M059J (cell line): ENCODE results near the gene IL12RB1. TPM values are rescaled to one million over a fixed set of nuclear protein-coding genes. Genes with fewer than 3 reads are reported as not detected.

Source experiments
- DNase-seq: peaks from one replicate; pipeline ENCODE4 v3.0.0-alpha.2; 2012; ENCODE audit warnings: low read depth
- total RNA-seq: library from RNA; depleted of rRNA; stranded (reverse); fragments of >200 nt; shearing (Covaris generic); gene quantifications from 2 replicates; pipeline ENCODE4 v1.2.3, GENCODE V29; 2014; rRNA removed

Gene IL12RB1
- 2.3 and 3.8 TPM in 2 replicates for total RNA-seq

DNA sequence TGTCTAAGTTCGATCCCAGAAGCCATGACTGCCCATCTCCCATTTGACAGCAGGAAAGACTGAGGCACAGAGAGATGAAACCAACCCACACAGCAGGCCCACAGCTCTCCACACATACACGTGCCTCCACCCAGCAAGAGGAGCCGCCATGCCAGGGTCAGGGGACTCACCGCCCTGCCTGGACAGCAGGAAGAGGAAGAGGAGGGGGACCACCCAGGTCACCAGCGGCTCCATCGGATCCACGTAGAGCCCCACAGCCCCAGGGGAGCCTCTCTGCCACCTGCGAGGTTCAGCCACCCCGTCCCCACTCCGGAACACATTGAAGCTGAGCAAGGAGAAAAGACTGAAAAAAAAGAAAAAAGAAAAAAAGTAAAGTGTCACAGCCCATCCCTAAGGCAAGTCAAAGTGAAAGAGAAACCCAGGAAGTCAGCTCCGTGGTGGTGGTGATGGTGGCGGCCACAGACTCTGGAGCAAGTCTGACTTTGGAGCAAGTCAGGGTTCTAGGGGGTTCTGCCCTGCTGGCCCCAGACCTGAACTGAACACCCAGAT is at the start of gene IL12RB1:
Gene IL12RB1 (minus strand): TSS at position 345 of the 549 bp plus-strand sequence. CDS start 111 bp downstream, at position 234.
- DNase-seq, result peak; percentile 57

DNA sequence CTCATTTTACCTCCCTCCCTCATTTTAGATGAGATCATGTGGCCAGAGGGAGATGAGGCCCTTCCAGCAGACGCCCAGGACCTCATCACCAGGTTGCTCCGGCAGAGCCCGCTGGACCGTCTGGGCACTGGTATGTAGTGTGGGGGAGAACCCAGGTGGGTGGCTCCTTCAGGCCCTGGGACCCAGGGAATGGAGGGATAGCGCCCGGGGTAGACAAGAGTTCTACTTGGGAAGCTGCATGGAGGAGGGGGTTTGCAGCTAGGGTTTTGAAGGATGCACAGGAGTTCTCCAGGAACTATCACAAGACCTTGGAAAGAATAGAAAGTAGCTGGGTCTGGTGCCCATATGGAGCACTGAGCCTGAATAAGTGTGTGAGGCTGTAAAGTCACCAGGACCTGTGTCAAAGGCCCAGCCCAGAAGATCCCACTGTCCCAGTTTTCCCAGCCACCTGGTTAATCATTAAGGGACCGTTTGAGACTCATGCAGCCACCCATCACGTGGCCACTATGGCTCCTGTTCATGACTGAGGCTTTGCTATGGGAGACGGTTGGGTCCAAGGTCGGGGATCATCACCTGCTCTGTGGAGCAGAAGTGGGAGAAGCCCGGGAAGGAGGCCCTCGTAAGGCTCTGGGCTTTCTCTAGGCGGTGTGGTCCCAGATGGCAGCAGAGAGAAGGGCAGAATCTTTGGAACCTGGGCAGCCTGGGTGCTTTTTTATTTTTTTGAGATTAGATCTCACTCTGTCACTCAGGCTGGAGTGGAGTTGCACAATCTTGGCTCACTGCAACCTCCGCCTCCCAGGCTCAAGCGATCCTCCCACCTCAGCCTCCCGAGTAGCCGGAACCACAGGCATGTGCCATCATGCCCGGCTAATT is 49.2 kb upstream of the IL12RB1 start:
- DNase-seq, result no peak

DNA sequence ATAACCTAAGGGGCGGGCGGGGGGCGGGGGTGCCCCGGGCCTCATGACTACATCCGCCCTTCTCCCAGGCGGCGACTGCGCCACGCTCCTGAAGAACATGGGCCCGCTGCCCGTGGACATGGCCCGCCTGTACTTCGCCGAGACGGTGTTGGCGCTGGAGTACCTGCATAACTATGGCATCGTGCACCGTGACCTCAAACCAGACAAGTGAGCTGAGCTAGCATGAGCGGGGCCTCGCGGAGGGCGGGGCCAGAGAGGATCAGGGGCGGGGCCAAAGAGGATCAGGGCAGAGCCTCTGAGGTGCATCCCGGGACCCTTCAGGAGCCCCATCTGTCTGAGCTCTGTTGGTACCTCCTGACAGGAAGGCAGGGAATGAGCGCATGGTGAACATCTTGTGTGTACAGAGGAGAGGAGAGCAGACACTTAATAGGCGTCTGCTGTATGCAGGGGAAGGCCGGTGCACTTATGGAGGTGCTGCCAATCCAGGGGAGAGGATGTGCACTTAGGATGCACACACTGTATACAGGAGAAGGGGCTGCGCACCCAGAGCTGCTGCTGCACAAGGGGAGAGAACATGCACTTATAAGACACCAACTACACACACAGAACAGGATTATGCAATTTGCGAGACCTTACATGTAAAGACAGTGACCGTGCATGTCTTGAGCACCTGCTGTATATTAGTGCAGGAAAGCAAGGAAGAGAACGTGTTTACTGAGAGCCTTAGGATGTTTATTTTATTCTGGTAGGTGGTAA is 45.3 kb upstream of the IL12RB1 start:
- peak; percentile 27 for DNase-seq

DNA sequence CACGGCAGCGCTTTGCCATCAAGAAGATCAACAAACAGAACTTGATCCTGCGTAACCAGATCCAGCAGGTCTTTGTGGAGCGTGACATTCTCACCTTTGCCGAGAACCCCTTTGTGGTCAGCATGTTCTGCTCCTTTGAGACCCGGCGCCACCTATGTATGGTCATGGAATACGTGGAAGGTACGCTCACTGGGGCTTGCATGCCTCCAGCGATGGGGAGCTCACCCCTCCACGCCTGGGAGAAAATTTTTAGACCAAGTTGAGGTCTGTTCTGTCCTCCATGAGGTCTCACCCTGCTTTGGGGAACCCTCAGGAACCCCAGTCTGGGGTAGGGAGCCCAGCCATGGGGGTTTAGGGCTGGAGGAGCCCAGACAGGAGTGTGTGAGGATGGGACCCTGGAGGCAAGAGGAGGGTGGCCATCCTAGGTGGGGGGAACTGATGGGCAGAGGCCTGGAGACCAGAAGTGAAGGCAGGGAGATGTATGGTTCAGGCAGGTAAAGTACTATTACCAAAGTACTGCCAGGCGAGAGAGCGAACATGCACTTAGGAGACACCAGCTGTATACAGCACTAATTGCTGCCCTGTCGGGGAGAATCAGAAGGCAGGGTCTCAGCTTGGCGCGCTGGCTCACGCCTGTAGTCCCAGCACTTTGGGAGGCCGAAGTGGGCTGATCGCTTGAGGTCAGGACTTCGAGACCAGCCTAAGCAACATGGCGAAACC is 43.9 kb upstream of the IL12RB1 start:
- DNase-seq, result no peak

DNA sequence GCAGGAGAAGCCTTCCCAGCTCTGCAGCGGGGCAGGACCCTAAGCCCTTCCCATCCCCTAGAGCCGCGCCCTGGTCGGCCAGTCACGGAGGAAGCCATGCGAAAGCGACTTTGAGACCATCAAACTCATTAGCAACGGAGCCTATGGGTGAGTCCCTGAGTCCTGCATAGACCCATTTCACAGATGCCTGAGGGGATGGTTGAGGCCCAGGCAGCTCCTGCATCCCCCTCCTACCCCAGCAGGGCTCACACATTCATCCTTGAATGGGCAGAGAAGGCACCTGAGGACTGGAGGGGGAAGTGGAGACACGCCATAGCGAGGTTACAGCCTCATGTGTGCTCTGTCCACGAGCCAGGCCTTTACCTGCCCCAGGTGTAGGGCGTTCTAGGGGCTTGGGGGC is 42.1 kb upstream of the IL12RB1 start:
- no peak for DNase-seq

DNA sequence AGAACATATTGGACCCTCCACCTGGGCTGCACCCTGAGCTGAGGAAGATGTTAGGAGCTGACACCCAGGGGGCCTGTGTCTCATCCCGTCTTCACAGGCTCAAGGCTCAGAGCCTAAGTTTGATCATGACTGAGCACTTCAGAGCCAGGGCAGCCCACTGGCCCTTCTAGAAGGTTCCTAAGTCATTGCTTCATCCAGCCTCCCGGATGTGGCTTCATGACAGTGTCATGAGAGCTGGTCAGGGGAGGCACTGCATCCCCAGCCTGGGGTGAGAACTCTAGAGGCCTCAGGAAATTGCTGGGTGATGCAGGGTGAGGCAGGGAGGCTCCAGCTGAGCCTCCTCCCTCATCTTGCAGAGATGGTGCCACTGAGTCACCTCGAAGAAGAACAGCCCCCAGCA is 41.3 kb upstream of the IL12RB1 start:
- DNase-seq, result peak; percentile 55

DNA sequence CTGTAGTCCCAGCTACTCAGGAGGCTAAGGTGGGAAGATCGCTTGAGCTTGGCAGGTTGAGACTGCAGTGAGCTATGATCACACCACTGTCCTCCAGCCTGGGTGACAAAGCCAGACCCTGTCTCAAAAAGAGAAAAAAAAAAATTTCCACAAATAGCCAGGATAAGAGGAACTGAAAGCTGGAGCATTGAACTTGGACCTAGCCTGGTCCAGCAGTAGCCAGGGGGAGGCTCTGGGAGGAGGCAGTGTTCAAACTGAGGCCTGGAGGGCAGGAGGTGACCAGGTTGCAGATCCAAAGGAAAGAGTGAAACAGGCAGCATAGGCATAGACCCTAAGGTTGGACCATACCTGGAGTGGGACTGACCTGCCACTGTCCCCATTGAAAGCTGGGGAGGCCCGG is 39.4 kb upstream of the IL12RB1 start:
- DNase-seq, result no peak

DNA sequence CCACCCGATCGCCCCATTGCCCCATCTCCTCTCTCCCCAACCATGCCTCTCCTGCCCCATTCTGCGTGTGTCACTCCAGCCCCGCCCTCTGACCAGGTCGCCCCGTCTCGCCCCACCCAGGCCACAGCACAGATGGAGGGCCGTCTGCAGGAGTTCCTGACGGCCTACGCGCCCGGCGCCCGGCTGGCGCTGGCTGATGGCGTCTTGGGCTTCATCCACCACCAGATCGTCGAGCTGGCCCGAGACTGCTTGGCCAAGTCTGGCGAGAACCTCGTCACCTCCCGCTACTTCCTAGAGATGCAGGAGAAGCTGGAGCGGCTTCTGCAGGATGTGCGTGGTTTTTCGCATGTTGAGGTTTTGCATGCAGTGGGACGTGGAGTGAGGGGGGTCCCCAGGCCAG is 37.1 kb upstream of the IL12RB1 start:
- DNase-seq, result no peak

DNA sequence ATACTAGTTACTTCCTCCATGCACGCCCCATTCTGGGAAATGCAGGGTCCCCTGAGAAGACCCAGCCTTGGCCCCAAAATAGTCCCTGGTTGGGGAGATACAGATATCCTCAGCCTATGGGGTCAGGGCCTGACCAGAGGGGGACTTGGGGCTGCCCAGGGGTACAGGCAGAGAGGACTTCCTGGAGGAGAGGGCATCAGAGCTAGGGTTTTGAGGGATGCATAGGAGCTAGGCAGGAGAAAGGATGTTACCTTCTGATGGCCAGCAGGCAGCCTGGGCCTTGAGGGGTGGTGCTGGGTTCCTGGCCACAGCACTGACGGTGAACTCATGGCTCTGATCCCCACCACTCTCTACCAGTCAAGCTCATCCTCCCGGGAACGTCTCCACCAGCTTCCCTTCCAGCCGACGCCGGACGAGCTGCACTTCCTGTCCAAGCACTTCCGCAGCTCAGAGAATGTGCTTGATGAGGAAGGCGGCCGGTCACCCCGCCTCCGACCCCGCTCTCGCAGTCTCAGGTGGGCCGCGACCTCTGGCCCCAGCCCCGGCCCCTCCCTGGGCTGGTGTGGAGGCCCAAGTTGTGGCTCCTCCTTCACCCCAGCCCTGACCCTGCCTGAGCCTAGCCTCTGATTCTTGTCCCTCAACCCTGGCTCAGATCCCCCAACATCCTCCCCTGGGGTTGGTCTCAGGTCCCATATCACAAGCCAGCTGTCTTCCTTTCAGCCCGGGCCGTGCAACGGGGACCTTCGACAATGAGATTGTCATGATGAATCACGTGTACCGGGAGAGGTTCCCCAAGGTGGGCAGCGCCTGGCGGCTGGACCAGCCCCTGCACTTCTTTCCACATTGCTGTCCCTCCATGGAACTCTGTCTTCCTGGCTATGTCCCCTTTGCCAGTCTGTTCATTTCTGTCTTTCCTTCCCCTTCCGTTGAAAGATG is 36.4 kb upstream of the IL12RB1 start:
- no peak for DNase-seq

DNA sequence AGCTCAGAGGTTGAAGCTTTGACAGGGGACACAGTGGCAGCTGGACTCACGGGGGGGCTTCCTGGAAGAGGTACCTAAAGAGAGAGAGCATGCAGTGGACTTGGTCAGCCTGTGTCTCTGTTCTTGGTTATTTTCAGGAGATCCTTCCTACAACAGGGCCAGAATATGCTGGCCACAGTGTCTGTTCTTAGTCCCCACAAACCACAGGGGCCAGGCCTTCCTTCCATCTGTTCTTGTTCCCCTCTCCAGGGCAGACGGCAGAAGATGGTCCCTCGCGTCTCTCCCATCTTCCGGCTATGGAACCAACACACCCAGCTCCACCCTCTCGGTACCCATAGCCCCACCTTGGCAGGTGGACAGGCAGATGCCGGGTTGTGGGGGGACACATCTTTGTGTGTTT is 35.7 kb upstream of the IL12RB1 start:
- DNase-seq, result no peak

DNA sequence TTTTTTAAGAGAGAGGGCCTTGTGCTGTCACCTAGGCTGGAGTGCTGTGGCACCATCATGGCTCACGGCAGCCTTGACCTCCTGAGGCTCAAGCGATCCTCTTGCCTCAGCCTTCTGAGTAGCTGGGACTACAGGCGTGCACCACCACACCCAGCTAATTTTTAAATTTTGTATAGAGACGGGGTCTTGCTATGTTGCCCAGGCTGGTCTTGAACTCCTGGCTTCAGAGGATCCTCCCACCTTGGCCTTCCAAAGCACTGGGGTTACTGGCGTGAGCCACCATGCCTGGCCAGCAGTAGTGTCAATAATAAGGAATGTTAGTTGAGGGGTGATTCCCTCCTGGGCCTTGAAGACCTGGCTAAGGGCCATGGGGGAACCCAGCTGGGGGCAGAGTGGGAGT is 34.4 kb upstream of the IL12RB1 start:
- DNase-seq, result no peak

DNA sequence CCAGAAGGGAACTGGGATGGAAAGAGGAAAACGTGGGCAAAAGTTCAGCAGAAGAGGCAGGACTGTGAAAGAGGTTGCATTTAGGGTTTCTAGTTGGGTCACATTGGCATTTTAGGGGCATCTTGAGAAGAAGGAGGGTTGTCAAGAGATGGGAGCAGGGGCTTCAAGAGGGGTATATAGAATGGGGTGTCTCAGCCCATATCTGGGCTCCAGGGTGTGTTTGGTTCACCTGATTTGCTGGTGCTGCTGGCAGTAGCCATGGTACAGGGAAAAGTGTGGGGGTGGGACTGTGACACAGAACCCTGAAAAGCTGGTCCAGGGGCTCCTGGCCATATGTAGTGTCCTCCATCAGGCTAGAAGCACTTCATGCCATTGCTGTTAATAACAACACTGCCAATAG is 33.4 kb upstream of the IL12RB1 start:
- DNase-seq, result no peak

DNA sequence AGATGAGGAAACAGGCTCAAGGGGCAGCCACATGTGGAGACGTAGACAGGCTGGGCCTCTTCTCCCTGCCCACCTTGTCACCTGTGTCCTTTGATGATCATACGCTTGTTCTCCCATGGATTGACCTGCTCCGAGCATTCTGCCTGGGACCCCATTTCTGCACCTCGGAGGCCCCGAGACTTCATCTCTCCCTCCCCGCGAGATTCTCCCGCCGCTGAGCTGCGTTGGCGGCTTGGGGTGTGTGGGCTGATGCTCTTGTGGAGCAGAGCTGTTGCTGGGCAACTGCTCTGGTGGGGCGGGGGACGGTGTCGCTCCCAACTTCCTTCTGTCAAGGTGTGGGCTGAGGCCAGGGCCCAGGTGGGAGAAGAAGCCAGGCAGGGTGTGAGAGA is 33.0 kb upstream of the IL12RB1 start:
- no peak for DNase-seq

DNA sequence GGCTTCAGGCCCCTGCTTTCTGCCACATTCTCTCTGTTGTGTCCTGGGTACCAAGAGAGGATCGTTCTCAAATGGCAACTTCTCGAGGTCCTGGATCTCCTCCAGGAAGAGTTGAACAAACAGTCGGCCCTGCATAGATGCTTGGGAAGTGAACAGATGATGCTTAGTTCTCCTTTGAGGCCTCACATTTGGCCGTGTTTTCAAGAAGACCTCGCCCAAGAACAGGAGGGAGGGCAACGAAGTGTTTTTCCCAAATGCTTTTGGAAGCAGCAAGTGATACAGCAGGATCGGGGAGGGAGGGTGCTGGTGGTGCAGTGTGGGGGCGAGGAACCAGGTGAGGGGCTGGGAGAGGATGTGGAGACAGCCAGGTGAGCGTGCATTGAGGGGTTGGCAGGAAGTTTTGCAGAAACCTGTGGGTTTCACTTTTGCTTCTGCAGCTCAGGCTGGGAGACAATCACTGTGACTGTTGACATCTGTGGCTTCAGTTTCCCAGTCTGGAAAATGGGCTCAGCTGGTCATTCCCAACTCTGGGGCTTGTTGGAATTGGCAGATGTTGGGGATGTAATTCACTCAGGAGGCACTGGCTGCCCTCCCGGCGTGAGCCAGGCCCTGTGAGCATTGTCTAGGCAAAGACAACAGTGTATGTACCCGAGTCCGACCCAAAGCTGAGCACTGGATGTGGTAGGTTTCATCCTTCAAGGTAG is 32.4 kb upstream of the IL12RB1 start:
- DNase-seq, result no peak

DNA sequence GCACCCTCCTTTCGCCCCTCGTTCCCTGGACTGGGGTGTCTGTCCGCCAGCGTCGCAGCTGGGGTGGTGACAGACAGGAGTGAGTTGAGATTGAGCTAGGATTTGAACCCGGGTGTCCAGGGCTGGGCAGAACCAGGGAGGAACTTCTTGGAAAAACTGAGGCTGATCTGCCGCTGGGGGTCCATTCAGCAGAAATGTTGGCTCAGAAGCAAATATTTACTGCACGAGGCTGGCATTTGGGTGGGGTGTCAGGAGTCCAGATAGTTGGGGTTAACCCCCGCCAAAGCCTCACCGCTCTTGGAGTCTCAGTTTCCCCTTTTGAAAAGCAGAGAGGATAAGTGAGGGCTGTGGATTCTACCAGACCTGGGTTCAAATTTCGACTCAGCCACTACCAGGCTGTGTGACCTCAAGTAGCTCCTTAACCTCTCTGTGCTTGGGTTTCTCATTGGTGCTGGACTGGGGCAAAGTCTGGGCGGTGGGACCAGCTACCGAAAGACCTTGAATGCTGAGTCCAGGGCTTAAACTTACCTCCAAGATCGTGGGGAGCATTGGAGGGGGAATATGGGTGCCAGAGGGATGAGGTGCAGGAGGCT is 31.8 kb upstream of the IL12RB1 start:
- no peak for DNase-seq

DNA sequence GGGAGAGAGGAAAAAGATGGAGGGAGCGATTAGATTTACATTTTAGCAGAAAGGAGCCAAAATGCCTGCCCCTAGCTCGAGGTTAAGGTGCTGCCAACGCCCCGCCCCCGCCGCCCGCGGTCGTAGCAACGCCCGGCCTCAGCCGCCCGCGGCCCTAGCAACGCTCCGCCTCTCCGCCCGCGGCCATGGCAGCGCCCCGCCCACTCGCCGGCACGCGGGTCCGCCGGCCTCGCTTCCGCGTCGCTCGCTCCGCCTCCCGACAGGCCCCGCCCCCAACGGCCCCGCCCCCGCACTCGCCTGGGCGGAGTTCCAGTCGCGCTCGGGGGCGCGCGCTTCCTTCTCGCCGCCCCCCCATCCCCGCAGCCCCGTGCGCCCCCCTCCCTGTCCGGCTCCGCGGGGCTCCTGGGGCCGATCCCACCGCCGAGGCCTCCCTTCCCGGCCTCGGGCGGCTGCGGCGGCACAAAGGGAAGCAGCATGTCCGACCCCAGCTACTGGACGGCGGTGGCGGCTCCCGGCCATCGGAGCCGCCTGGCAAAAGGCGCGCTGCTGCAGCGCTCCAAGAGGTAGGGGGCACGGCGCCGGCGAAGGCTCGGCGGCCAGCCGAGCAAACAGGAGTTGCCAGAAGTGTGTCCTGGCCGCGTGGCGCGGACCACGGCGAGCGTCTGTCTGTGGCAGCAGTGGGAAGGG is 31.1 kb upstream of the IL12RB1 start:
- DNase-seq, result peak; percentile 71

DNA sequence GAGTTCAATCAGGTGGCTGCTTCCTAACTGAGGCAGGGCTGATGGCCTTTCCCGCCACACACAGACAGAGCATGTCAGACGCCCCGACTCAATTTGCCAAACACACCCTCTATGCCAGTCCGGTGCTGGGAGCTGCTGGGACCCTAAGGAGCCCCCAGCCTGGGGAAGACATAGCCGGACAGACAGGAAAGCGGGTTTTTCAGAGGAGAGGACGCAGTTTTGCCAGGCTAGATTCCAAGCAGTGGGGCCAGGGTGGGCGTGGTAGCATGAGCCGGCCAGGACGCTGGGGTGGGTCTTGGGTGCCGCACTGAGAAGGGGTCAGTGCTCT is 30.6 kb upstream of the IL12RB1 start:
- no peak for DNase-seq

DNA sequence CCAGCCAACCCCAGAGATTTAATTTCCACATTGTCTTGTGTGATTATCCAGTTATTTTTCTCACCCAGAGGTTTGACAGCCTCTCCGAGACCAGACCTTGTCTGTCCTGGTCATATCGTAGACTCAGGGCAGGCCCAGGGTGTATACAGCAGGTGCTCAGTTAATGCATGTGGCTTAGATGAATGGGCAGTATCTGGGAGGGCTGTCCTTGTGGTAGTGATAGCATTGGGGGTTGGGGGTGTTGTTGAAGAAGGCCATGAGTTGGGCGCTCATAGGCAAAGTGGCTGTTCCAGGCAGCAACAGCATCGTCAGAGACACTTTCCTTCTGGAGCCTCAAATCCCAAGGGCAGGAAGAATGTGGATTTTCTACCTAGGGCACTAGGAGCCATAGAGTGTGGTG is 27.7 kb upstream of the IL12RB1 start:
- DNase-seq, result no peak

DNA sequence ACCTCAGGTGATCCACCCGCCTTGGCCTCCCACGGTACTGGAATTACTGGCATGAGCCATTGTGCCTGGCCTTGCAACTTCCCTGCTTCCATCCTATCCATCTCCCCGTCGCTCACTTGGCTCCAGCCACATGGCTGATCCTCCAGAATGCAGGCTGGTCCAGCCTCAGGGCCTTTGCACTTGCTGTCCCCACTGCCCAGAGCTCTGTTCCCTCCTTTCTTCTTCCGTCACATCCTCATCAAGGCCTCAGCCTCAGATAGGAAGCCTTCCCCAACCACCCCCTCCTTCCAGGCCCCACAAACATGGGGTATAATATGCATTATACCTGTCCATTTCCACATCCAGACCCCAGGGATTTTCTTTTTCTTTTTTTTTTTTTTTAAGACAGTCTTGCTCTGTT is 27.1 kb upstream of the IL12RB1 start:
- no peak for DNase-seq
